WTC11 (cell line): ENCODE measurements around the gene UTY. TPM values are rescaled to one million over a fixed set of nuclear protein-coding genes. Genes with fewer than 3 reads are reported as not detected.

ENCODE experiments used
- ATAC-seq: fragments of 200-7000 bp; cut with Tn5 transposase; 2 replicates; pipeline ENCODE4 v1.10.0; 2021; ENCODE audit warnings: mild to moderate bottlenecking, moderate library complexity
- CTCF ChIA-PET: fragments of 300-600 bp; sonication (Branson Sonifier 250); formaldehyde crosslinking; loops from one replicate; lab custom pipeline; 2021; ENCODE audit warnings: antibody characterized with exemption; lab: Charles Lee
- POLR2A ChIA-PET: fragments of 350-600 bp; sonication (Branson Sonifier 250); formaldehyde crosslinking; loops from one replicate; lab custom pipeline; 2021; ENCODE audit warnings: antibody characterized with exemption; lab: Charles Lee
- DNase-seq: peaks from one replicate; pipeline ENCODE4 v3.0.0; 2021; ENCODE audit warnings: low spot score
- H3K27ac Mint-ChIP-seq: 2 replicates; pipeline ENCODE4 v1.8.0; 2021; ENCODE audit warnings: mixed read lengths
- H3K27me3 Mint-ChIP-seq: 2 replicates; pipeline ENCODE4 v1.8.0; 2021; ENCODE audit warnings: low read depth, mild to moderate bottlenecking, moderate library complexity, mixed read lengths
- H3K36me3 Mint-ChIP-seq: 2 replicates; pipeline ENCODE4 v1.8.0; 2021; ENCODE audit warnings: mixed read lengths
- H3K4me1 Mint-ChIP-seq: 2 replicates; pipeline ENCODE4 v1.8.0; 2022; ENCODE audit warnings: mixed read lengths
- H3K4me3 Mint-ChIP-seq: 2 replicates; pipeline ENCODE4 v1.8.0; 2021; ENCODE audit warnings: mild to moderate bottlenecking, moderate library complexity, mixed read lengths
- H3K9me3 Mint-ChIP-seq: 2 replicates; pipeline ENCODE4 v1.8.0; 2021; ENCODE audit warnings: mixed read lengths
- ATF1 ChIP-seq: sonication (generic); formaldehyde crosslinking; IDR thresholded peaks from 2 replicates; pipeline ENCODE4 v1.8.1; 2023; ENCODE audit warnings: mild to moderate bottlenecking, moderate library complexity, missing genetic modification reagents
- FOXJ3 ChIP-seq: sonication (generic); formaldehyde crosslinking; IDR thresholded peaks from 2 replicates; pipeline ENCODE4 v1.9.0; 2021; ENCODE audit warnings: missing genetic modification reagents, mild to moderate bottlenecking, borderline replicate concordance
- FOXK1 ChIP-seq: sonication (generic); formaldehyde crosslinking; IDR thresholded peaks from 2 replicates; pipeline ENCODE4 v1.8.0; 2022; ENCODE audit warnings: mild to moderate bottlenecking, moderate library complexity, missing genetic modification reagents
- FOXP1 ChIP-seq: sonication (generic); formaldehyde crosslinking; IDR thresholded peaks from 2 replicates; pipeline ENCODE4 v1.8.0; 2022; ENCODE audit warnings: missing genetic modification reagents, mild to moderate bottlenecking, moderate library complexity, borderline replicate concordance
- GABPB1 ChIP-seq: sonication (generic); formaldehyde crosslinking; IDR thresholded peaks from 2 replicates; pipeline ENCODE4 v1.8.1; 2023; ENCODE audit warnings: mild to moderate bottlenecking, missing genetic modification reagents
- HMGA2 ChIP-seq: fragments of 250-450 bp; sonication (Bioruptor Pico); IDR thresholded peaks from 2 replicates; pipeline ENCODE4 v1.4.0; 2021; ENCODE audit warnings: mild to moderate bottlenecking, moderate library complexity
- IRF2 ChIP-seq: sonication (generic); formaldehyde crosslinking; IDR thresholded peaks from 2 replicates; pipeline ENCODE4 v1.8.0; 2022; ENCODE audit warnings: low read depth, missing genetic modification reagents, borderline replicate concordance
- KAT7 ChIP-seq: sonication (generic); formaldehyde crosslinking; IDR thresholded peaks from 2 replicates; pipeline ENCODE4 v1.8.1; 2023; ENCODE audit warnings: missing genetic modification reagents, mild to moderate bottlenecking, borderline replicate concordance
- SP1 ChIP-seq: sonication (generic); formaldehyde crosslinking; conservative IDR thresholded peaks from 2 replicates; pipeline ENCODE4 v1.8.1; 2022; ENCODE audit warnings: missing genetic modification reagents
- TEAD4 ChIP-seq: sonication (generic); formaldehyde crosslinking; IDR thresholded peaks from 2 replicates; pipeline ENCODE4 v1.8.0; 2022; ENCODE audit warnings: mild to moderate bottlenecking, missing genetic modification reagents
- ZNF416 ChIP-seq: fragments of 250-450 bp; sonication (Bioruptor Pico); IDR thresholded peaks from 2 replicates; pipeline ENCODE4 v1.9.0; 2021; ENCODE audit warnings: mild to moderate bottlenecking, inconsistent platforms
- ZNF423 ChIP-seq: fragments of 250-450 bp; sonication (Bioruptor Pico); IDR thresholded peaks from 2 replicates; pipeline ENCODE4 v2.1.2; 2022; ENCODE audit warnings: mild to moderate bottlenecking, moderate library complexity
- total RNA-seq: library from RNA; stranded (reverse); gene quantifications from 3 replicates; pipeline ENCODE4 v1.2.3, GENCODE V29; 2021
- TF ChIP-seq, protein P1 (sequence below): sonication (generic); formaldehyde crosslinking; IDR thresholded peaks from 2 replicates; pipeline ENCODE4 v1.8.0; 2022; ENCODE audit warnings: mild to moderate bottlenecking, missing genetic modification reagents
- TF ChIP-seq, protein P2 (sequence below): sonication (generic); formaldehyde crosslinking; IDR thresholded peaks from 2 replicates; pipeline ENCODE4 v1.8.0; 2023; ENCODE audit warnings: missing genetic modification reagents
- TF ChIP-seq, protein P3 (sequence below): fragments of 250-450 bp; sonication (Bioruptor Pico); IDR thresholded peaks from 2 replicates; pipeline ENCODE4 v2.1.2; 2022; ENCODE audit warnings: mild to moderate bottlenecking, moderate library complexity
- TF ChIP-seq, protein P4 (sequence below): sonication (generic); formaldehyde crosslinking; IDR thresholded peaks from 2 replicates; pipeline ENCODE4 v1.8.1; 2023; ENCODE audit warnings: mild to moderate bottlenecking, missing genetic modification reagents
- TF ChIP-seq, protein P5 (sequence below): sonication (generic); formaldehyde crosslinking; IDR thresholded peaks from 2 replicates; pipeline ENCODE4 v1.8.1; 2023; ENCODE audit warnings: mild to moderate bottlenecking, moderate library complexity, missing genetic modification reagents
- TF ChIP-seq, protein P6 (sequence below): fragments of 250-450 bp; sonication (Bioruptor Pico); conservative IDR thresholded peaks from 2 replicates; pipeline ENCODE4 v1.9.0; 2021; ENCODE audit warnings: mild to moderate bottlenecking
- TF ChIP-seq, protein P7 (sequence below): sonication (generic); formaldehyde crosslinking; IDR thresholded peaks from 2 replicates; pipeline ENCODE4 v1.8.1; 2022; ENCODE audit warnings: low read depth, missing genetic modification reagents, borderline replicate concordance

The UTY gene
- total RNA-seq, 1 experiment from 2014 or later = 23.3 TPM

DNA sequence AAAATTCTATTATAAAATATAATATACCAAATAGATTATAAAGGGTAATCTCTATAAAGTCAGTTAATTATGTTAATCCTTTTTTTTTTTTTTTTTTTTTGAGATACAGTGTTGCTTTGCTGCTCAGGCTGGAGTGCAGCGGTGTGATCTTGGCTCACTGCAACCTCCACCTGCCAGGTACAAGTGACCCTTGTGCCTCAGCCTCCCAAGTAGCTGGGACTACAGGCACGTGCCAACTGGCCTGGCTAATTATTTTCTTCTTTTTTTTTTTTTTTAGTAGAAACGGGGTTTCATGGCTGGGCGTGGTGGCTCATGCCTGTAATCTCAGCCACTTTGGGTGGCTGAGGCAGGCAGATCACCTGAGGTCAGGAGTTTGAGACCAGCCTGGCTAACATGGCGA lies 141.9 kb downstream of the UTY start:
- TF ChIP-seq, protein P1, sequence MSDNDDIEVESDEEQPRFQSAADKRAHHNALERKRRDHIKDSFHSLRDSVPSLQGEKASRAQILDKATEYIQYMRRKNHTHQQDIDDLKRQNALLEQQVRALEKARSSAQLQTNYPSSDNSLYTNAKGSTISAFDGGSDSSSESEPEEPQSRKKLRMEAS = no peak
- TF ChIP-seq, protein P2, sequence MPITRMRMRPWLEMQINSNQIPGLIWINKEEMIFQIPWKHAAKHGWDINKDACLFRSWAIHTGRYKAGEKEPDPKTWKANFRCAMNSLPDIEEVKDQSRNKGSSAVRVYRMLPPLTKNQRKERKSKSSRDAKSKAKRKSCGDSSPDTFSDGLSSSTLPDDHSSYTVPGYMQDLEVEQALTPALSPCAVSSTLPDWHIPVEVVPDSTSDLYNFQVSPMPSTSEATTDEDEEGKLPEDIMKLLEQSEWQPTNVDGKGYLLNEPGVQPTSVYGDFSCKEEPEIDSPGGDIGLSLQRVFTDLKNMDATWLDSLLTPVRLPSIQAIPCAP (CRISPR knock-in tag) = no peak
- TF ChIP-seq FOXK1 (CRISPR knock-in tag) (no peak), ZNF416 (CRISPR knock-in tag) (no peak), GABPB1 (CRISPR knock-in tag) (no peak), ZNF423 (CRISPR knock-in tag) (no peak), HMGA2 (CRISPR knock-in tag) (no peak), KAT7 (CRISPR knock-in tag) (no peak)
- TF ChIP-seq, protein P3, sequence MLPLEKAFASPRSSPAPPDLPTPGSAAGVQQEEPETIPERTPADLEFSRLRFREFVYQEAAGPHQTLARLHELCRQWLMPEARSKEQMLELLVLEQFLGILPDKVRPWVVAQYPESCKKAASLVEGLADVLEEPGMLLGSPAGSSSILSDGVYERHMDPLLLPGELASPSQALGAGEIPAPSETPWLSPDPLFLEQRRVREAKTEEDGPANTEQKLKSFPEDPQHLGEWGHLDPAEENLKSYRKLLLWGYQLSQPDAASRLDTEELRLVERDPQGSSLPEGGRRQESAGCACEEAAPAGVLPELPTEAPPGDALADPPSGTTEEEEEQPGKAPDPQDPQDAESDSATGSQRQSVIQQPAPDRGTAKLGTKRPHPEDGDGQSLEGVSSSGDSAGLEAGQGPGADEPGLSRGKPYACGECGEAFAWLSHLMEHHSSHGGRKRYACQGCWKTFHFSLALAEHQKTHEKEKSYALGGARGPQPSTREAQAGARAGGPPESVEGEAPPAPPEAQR (CRISPR knock-in tag) = no peak
- TF ChIP-seq, protein P4, sequence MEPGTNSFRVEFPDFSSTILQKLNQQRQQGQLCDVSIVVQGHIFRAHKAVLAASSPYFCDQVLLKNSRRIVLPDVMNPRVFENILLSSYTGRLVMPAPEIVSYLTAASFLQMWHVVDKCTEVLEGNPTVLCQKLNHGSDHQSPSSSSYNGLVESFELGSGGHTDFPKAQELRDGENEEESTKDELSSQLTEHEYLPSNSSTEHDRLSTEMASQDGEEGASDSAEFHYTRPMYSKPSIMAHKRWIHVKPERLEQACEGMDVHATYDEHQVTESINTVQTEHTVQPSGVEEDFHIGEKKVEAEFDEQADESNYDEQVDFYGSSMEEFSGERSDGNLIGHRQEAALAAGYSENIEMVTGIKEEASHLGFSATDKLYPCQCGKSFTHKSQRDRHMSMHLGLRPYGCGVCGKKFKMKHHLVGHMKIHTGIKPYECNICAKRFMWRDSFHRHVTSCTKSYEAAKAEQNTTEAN = no peak
- TF ChIP-seq, protein P5, sequence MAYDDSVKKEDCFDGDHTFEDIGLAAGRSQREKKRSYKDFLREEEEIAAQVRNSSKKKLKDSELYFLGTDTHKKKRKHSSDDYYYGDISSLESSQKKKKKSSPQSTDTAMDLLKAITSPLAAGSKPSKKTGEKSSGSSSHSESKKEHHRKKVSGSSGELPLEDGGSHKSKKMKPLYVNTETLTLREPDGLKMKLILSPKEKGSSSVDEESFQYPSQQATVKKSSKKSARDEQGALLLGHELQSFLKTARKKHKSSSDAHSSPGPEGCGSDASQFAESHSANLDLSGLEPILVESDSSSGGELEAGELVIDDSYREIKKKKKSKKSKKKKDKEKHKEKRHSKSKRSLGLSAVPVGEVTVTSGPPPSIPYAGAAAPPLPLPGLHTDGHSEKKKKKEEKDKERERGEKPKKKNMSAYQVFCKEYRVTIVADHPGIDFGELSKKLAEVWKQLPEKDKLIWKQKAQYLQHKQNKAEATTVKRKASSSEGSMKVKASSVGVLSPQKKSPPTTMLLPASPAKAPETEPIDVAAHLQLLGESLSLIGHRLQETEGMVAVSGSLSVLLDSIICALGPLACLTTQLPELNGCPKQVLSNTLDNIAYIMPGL (CRISPR knock-in tag) = no peak
- ChIA-PET CTCF (no interaction called here), POLR2A (no interaction called here)
- Mint-ChIP-seq H3K9me3 (peaks cover 10% of the 10 kb centered on the region), H3K36me3 (peaks cover 67% of the 10 kb centered on the region), H3K27me3 (no peaks in the 10 kb centered on the region), H3K4me1 (peaks cover 13% of the 10 kb centered on the region), H3K27ac (no peak overlapping the region), H3K4me3 (no peak overlapping the region)
- no peak for ATAC-seq
- no peak for DNase-seq

DNA sequence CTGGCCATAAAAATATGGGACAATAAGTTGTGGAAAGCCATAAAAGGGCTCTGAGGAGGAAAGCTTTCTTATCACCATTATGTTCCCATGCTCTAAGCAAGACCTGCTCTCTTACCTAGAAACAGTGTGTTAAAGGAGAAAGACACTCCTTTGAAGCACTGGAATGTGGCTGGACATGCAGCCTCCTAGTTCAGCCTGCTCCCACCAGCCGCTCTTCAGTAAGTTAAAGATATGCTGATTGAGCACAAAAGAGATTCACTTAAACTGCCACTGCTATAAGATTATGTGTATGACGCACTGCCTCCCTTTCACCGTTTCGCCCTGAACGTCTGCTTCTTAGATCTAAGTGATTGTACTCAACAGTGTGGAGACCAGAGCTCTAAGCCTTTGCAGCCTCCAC lies 146.0 kb downstream of the UTY start:
- TF ChIP-seq, protein P6, sequence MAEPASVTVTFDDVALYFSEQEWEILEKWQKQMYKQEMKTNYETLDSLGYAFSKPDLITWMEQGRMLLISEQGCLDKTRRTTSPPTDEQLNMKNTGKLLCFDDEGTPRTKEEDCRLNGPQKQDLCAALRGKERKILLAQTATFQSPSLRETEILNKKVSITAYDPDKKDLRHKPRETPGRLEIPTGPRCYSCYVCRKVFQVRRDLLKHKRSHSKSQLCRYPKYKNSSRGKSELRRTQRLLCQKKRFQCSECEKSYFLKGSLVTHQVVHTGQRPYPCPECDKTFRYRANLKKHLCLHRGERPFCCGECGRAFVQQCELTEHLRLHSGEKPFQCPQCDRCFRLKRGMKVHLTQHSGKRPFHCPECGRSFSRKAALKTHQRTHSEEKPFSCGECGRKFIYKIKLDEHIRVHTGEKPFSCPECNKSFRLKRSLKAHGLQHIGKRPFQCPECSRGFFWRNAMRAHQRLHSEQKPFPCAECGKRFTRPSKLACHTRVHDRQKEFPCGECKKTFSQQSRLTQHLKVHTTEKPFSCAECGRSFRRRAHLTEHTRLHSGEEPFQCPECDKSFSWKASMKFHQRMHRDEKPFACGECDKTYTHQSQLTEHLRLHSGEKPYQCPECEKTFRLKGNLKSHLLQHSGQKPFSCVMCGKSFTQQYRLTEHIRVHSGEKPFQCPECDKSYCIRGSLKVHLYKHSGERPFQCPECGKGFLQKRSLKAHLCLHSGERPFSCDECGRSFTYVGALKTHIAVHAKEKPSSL (CRISPR knock-in tag) = no peak
- TF ChIP-seq, protein P2 (CRISPR knock-in tag) = no peak
- TF ChIP-seq SP1 (CRISPR knock-in tag) (no peak), IRF2 (no peak), FOXJ3 (CRISPR knock-in tag) (no peak), ATF1 (CRISPR knock-in tag) (no peak), TEAD4 (CRISPR knock-in tag) (no peak), FOXP1 (CRISPR knock-in tag) (no peak)
- TF ChIP-seq, protein P7, sequence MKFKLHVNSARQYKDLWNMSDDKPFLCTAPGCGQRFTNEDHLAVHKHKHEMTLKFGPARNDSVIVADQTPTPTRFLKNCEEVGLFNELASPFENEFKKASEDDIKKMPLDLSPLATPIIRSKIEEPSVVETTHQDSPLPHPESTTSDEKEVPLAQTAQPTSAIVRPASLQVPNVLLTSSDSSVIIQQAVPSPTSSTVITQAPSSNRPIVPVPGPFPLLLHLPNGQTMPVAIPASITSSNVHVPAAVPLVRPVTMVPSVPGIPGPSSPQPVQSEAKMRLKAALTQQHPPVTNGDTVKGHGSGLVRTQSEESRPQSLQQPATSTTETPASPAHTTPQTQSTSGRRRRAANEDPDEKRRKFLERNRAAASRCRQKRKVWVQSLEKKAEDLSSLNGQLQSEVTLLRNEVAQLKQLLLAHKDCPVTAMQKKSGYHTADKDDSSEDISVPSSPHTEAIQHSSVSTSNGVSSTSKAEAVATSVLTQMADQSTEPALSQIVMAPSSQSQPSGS (CRISPR knock-in tag) = no peak
- TF ChIP-seq, protein P1 = no peak
- Mint-ChIP-seq H3K27ac (no peak overlapping the region; the same call in 1 of the 2 replicates), H3K9me3 (0 out of 2 replicates have a peak, but pooled peaks cover 3% of the 10 kb centered on the region), H3K4me3 (no peak overlapping the region), H3K27me3 (no peaks in the 10 kb centered on the region), H3K36me3 (peaks cover 38% of the 10 kb centered on the region), H3K4me1 (peaks cover 35% of the 10 kb centered on the region)
- CTCF ChIA-PET = no interaction called here
- ATAC-seq (no peak), DNase-seq (no peak)
- POLR2A ChIA-PET = no interaction called here
